ENCODE data around the gene SFMBT2. TPM values are rescaled to one million over a fixed set of nuclear protein-coding genes. Genes with fewer than 3 reads are reported as not detected.
A peak's percentile ranks its signal among the peaks of the same experiment; 100 is the strongest.
"Not testable (repeated sequence)": the region's sequence is repeated elsewhere in the genome, so short reads cannot be mapped to it uniquely, and the experiment has no call there.

Gene SFMBT2
- total and polyA plus RNA-seq, 10 donors, result 4.4 to 47.7 (median 34.8) TPM

- peaks cover 0 to 75% (median 3%) of the 10 kb centered on the region in 6 donors for H3K36me3 ChIP-seq
- H3K4me3 ChIP-seq, result peak overlapping the region in 1 of 8 donors; percentile 64
- intact Hi-C loops (cut with DNase I; ENCODE audit: low total_unique reads), result no loop called here
- peak overlapping the region; percentile 58 to 95 (median 87) for H3K27ac ChIP-seq
- H3K9me3 ChIP-seq, result peaks cover 0 to 12% (median 0%) of the 10 kb centered on the region in 8 donors
- no peaks in the 10 kb centered on the region for H3K27me3 ChIP-seq (replicated peaks in 1 of 7)
- TF ChIP-seq CTCF (IDR thresholded peaks at IDR 0.05 in 8 of 11, conservative IDR thresholded peaks at IDR 0.05 in 3 of 11) (no peak), POLR2AphosphoS5 (IDR thresholded peaks at IDR 0.05) (peak in 1 of 3 donors; percentile 71)
- WGBS, 5 donors, result 43 to 70% (median 59%) methylated on average over 14 of the region's 14 CpGs
- no peak for DNase-seq
- peaks cover 0 to 77% (median 27%) of the 10 kb centered on the region in 6 donors for H3K4me1 ChIP-seq
Observed at GRCh38 chr10:7184660-7185366, 226.0 kb downstream of the SFMBT2 start.

- intact Hi-C loops (cut with DNase I; ENCODE audit: low total_unique reads); H3K27me3 ChIP-seq (replicated peaks in 1 of 7); DNase-seq: not testable (repeated sequence)
- peak overlapping the region in 1 of 8 donors; percentile 64 for H3K4me3 ChIP-seq
- peaks cover 0 to 74% (median 27%) of the 10 kb centered on the region in 6 donors for H3K4me1 ChIP-seq
- peaks cover 0 to 75% (median under 1%) of the 10 kb centered on the region in 6 donors for H3K36me3 ChIP-seq
- H3K9me3 ChIP-seq, result peaks cover 0 to 12% (median 0%) of the 10 kb centered on the region in 8 donors
- 69 to 87% (median 82%) methylated on average over 2 of the region's 2 CpGs for WGBS, 5 donors
- H3K27ac ChIP-seq, result peak overlapping the region; percentile 58 to 95 (median 87)
Observed at GRCh38 chr10:7184116-7184515, 226.7 kb downstream of the SFMBT2 start.

- H3K27me3 ChIP-seq (replicated peaks in 1 of 7); intact Hi-C loops (cut with DNase I; ENCODE audit: low total_unique reads); H3K4me3 ChIP-seq; DNase-seq: not testable (repeated sequence)
- H3K4me1 ChIP-seq, result peaks cover 0 to 56% (median 25%) of the 10 kb centered on the region in 6 donors
- peak overlapping the region in 1 of 8 donors; percentile 21 for H3K27ac ChIP-seq
- WGBS, 5 donors, result 87 to 100% (median 97%) methylated on average over 1 of the region's 1 CpG
- peaks cover 0 to 71% (median 0%) of the 10 kb centered on the region in 6 donors for H3K36me3 ChIP-seq
- peaks cover 0 to 12% (median 0%) of the 10 kb centered on the region in 8 donors for H3K9me3 ChIP-seq
Observed at GRCh38 chr10:7182327-7182726, 228.5 kb downstream of the SFMBT2 start.

- Histone ChIP-seq H3K4me1 (peaks cover 0 to 47% (median 22%) of the 10 kb centered on the region in 6 donors), H3K27me3 (replicated peaks in 1 of 7) (no peaks in the 10 kb centered on the region), H3K9me3 (peaks cover 0 to 13% (median 0%) of the 10 kb centered on the region in 8 donors), H3K36me3 (peaks cover 0 to 80% (median under 1%) of the 10 kb centered on the region in 6 donors), H3K4me3 (no peak overlapping the region), H3K27ac (peak overlapping the region in 1 of 8 donors; percentile 21)
- intact Hi-C loops (cut with DNase I; ENCODE audit: low total_unique reads), result no loop called here
- TF ChIP-seq CTCF (IDR thresholded peaks at IDR 0.05 in 8 of 11, conservative IDR thresholded peaks at IDR 0.05 in 3 of 11) (no peak), POLR2A (IDR thresholded peaks at IDR 0.05) (no peak), POLR2AphosphoS5 (IDR thresholded peaks at IDR 0.05) (no peak)
- DNase-seq, result no peak
- 89 to 100% (median 97%) methylated on average over 2 of the region's 2 CpGs for WGBS, 5 donors
Observed at GRCh38 chr10:7181420-7181819, 229.4 kb downstream of the SFMBT2 start.

- intact Hi-C loops (cut with DNase I; ENCODE audit: low total_unique reads), result no loop called here
- TF ChIP-seq CTCF (IDR thresholded peaks at IDR 0.05 in 8 of 11, conservative IDR thresholded peaks at IDR 0.05 in 3 of 11), result no peak
- no peak for TF ChIP-seq POLR2A (IDR thresholded peaks at IDR 0.05)
- no peak for TF ChIP-seq POLR2AphosphoS5 (IDR thresholded peaks at IDR 0.05)
- Histone ChIP-seq H3K4me3 (no peak overlapping the region), H3K4me1 (peaks cover 0 to 28% (median 9%) of the 10 kb centered on the region in 6 donors), H3K27me3 (replicated peaks in 1 of 7) (no peaks in the 10 kb centered on the region), H3K36me3 (peaks cover 0 to 87% (median 18%) of the 10 kb centered on the region in 6 donors), H3K9me3 (peaks cover 0 to 25% (median 2%) of the 10 kb centered on the region in 8 donors), H3K27ac (peak overlapping the region in 1 of 8 donors; percentile 38)
- DNase-seq, result no peak
- WGBS, 5 donors, result 85 to 89% (median 89%) methylated on average over 12 of the region's 12 CpGs
Observed at GRCh38 chr10:7179536-7179935, 231.3 kb downstream of the SFMBT2 start.

Measured in spleen (tissue), 11 donors.